Midbrain (tissue), 1 donor: ENCODE measurements around the gene CRIP1.

ENCODE experiments used
- DNase-seq: peaks from one replicate; lab custom pipeline; 2025; lab: John Stamatoyannopoulos, UW

The CRIP1 gene

DNA sequence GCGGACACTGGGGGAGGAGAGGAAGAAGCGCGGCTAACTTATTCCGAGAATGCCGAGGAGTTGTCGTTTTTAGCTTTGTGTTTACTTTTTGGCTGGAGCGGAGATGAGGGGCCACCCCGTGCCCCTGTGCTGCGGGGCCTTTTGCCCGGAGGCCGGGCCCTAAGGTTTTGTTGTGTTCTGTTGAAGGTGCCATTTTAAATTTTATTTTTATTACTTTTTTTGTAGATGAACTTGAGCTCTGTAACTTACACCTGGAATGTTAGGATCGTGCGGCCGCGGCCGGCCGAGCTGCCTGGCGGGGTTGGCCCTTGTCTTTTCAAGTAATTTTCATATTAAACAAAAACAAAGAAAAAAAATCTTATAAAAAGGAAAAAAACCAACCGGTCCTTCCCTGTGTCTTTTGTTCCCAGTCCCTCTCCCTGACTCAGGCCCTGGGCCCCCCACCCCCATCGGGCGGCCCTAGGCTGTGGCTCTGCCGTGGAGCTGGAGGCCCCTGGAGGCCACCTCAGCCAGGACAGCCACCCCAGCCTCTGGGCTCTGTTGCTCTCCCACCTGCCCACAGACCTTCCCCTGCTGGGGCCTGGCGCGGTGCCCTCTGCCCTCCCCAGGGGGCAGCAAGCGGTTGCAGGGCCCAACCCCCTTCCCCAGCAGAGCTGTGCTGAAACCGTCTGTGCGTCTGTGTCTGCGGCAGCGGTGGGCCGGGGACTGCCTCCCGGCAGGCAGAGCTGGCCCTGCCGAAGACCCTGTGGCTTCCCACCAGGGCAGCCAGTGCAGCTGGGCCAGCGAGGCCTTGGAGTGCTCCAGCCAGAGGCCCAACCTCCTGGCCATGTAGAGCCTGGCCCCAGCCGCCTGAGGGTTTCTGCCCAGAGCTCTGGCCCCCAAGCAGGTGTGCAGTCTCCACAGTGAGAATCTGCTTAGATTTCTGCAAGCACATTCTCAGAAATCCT lies 16.1 kb upstream of the CRIP1 start:
- no peak for DNase-seq

DNA sequence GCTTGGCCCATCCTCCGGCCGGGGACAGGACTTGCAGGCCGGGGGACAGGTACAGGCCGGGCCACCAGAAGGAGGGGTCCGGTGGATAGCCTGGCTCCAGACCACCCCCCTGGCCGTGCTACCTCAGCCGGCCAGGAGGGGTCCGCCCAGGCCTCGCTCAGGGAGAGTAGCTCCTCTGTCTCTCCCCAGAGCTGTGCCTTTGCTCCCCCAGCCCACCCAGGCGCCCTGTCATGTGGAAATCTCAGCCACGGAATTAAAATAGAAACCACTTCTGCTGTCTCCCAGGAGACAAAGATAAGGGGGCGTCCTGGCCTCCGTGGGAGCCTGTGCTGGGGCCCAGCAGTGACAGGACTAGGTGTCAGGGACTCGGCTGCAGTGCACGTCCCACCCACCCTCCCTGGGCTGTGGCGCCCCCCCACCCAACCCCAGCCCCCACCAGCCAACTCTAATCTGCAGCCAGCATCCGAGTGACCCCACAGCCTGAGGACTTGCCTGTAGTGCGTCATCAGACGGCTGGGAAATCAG lies 15.3 kb upstream of the CRIP1 start:
- DNase-seq: no peak

DNA sequence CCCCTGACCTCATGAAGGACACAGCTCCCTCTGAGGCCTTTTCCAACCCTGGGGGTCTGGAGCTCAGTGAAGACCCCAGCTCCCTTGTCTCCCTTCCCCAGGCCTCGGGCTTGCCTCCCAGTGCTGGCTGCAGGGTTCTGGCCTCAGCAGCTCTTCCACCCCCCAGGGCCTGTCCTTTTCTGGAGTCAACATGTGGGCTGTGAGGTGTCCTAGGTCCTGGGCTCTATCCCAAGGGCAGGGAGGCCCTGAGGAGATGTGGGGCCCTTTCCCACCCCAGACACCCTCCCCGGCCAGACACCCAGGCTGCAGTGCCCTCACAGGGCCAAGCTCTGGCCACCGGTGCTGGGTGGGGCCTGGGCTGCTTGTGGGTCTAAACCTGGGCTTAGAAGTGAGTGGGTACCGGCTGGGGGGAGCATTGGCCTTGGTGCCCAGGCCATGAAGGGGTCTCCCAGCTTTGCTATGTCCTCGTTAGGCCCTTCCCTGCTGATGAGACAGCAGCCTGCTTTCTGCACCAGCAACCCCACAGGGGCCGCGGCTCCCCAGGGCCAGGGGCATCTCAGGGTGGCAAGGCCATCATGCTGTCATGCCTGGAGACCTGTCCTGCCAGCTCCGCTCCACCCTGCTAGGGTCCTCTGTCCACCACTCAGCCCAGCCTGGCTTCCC lies 14.7 kb upstream of the CRIP1 start:
- DNase-seq: no peak

DNA sequence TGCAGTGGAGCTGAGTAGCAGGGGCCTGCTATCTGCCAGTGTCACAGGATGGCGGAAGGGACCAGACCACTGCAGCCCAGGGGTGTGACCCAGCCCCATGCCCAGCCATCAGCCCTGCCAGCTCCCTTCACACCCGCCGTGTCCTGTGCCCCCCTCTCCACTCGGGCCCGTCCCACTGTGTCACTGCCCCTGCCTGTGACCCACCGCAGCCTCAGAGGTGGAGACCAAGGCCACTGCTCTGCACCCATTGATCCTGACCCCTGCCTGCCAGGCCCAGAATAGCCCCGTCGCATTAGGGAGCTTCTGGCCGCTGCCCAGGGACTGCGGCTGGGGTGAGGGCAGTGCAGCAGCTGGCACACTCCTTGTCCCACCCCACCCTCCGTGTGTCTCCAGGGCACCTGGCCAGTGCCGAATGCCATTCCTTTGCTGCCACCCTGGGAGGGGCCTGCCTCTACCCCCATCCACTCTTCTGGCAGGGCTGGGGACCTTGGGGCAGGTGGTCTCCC lies 14.1 kb upstream of the CRIP1 start:
- no peak for DNase-seq

DNA sequence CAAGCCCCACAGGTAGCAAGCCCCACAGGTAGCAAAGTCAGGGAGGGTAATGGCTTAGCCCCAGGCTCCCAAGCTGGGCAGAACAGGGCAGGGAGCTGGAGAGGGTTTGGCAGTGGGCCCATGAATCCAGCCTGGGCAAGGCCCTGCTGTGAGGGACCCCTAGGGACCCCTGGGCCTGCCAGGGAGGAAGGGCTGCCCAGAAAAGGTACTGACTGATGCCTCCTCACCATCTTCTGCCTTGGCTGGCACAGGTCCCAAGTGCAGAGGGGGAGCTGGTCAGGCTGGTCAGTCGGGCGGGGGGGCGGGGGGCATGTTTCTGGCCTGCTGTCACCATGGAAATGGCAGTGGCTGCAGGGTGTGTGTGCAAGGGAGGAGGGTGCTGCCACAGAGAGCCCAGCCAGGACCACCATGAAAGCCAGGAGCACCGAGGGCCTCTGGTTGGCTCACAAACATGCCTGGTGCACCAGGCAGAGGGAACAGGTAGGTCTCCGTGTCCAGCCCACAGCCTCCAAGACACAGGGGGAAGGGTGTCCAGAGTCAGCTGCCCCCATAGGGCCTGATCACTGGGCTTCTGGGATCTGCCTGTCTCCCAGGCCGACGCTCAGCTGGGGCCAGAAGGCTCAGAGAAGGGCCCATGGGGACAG lies 13.5 kb upstream of the CRIP1 start:
- no peak for DNase-seq

DNA sequence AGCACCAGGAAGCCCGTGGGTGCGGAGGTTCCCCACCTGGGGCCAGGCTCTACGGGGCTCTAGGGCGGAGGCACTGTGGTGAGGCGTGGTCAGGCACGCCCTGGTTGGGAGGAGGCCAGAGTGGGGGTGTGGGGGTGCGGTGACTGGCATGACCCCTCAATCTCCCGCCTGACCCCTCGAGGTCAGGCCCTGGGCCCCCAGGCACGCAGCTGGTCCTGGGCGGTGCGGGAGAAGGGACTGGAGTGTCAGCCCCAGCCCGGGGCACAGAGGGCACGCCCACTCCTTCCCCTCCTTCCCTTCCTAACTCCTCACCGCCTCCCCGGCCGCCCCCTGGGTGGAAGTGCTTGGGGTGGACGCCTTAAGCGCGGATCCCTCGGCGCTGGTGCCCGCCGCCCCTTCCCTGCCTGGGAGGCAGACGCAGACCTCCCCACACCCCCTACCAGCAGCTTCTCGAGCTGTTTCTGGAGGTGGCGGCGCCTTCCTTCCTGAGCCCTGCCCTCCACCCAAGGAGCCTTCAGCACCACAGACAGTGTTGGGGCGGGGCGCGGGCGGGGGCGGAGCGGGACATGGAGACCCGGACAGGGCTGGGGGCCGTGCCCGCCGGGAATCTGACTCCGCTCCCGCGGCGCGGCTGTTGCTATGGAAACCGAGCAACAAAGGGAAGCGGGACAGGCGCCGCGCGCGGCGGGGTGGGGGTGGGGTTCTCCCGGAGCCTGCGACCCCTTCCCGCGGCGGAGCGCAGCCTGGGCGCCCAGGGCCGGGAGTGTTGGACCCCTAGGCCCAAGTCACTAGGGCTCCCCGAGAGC lies 12.8 kb upstream of the CRIP1 start:
- DNase-seq: peak; percentile 32

DNA sequence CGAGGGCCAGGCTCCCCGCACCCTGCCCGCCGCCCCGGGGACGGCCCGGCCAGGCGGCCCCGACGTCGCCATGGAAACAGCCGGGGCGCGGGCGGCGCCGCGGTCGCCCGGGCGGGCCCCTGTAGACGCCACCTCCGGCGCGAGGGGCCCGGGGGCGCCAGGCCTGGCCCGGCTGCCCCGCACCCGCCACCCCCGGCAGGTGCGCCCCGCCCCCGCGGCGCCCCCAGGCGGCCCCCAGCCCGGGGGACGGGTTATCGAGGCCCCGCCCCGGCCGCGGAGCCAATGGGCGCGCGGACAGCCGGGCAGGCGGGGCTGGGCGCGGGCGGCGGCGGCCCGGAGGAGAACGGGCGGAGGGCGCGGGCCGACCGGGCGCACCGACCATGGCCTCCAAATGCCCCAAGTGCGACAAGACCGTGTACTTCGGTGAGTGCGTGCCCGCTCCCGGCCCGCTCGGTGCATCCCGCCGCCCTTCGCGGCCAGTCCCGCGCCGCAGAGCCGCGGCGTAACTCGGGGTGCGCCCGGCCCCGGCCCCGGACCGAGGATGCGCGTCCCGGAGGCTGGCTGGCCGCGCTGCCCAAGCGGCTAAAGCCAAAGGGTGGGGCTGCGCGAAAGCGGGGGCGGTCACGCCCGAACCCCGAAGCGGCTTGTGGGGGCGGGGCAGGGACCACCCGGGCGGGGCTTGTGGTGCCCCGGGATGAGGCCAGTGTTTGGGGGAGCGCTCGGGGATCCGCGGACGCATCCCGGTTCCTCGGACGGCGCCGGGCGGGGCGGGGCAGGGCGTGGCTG lies 12.0 kb upstream of the CRIP1 start, which contains the start of gene CRIP2:
Gene CRIP2 (plus strand): TSS at position 339 of the 786 bp plus-strand sequence. CDS start 42 bp downstream, at position 381.
- peak; percentile 18 for DNase-seq

DNA sequence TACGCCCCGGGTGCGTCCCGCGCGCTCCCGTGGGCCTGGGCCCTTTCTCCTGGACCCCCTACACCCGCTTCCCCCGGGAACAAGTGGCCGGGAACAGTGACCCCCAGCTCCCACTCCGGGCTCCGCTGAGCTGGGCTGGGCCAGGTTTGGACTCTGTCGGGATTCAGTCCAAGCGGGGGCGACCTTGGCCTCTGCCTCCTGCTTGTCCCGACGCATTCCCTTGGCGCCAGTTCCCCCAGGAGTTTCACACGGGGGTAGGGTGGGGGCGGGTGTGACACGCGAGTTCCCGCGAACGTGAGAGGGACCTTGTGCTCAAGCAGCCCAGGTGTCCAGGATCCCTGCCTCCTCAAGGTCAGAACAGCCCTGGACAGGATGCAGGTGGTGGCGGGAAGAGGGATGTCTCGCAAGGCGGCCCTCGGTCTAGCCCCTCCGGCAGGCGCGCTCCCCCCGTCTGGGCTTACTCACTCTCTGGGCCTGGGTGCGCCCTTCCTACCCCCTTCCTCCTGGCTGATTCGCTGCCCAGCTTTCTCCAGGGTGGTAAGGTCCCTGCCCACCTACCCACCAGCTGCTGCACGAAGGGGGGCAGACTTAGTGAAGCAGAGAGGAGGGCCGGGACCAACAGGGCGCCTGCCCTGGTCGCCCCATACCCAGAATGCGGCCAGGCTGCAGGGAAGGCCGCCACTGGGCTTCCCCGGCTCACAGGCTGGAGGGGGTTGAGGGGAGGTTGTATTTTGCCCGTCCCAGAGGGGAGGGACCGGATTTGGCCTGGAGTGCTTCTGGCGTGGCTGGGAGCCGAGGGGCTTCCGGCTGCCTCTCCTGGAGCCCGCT lies 11.2 kb upstream of the CRIP1 start:
- DNase-seq: no peak

DNA sequence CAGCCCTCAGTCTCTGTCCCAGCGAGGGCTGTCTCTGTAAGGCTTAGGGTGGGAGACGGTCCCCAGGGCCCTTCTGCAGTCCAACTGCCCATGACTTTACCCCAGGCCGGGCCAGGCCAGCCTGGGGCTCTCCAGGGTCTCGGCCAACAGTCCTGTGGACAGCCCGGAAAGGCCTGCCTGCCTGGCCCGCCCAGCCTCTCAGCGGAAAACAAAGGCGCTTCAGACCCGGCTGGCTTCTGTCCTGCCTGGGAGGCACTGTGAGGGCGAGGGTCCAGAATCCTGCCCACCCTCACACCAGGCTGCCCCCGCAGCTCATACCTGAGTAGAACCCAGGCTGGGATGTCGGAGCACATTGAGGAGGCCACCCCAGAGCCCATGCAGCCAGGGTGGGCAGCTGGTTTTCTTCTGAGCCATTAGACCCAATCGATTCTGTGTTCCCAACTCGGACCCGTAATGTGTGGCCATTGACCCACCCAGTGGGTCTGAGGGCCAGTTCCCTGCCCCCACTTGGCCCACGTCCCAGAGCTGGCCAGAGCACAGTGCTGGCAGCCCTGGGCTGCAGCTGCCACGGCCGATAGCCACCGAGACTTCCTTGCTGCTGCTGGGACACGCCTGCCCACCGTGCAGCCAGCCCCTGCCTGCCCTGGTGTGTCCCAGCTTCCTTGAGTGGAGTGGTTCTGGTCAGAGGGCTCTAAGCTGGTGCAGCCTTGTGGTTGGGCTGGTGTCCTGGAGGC lies 10.4 kb upstream of the CRIP1 start:
- peak; percentile 89 for DNase-seq

DNA sequence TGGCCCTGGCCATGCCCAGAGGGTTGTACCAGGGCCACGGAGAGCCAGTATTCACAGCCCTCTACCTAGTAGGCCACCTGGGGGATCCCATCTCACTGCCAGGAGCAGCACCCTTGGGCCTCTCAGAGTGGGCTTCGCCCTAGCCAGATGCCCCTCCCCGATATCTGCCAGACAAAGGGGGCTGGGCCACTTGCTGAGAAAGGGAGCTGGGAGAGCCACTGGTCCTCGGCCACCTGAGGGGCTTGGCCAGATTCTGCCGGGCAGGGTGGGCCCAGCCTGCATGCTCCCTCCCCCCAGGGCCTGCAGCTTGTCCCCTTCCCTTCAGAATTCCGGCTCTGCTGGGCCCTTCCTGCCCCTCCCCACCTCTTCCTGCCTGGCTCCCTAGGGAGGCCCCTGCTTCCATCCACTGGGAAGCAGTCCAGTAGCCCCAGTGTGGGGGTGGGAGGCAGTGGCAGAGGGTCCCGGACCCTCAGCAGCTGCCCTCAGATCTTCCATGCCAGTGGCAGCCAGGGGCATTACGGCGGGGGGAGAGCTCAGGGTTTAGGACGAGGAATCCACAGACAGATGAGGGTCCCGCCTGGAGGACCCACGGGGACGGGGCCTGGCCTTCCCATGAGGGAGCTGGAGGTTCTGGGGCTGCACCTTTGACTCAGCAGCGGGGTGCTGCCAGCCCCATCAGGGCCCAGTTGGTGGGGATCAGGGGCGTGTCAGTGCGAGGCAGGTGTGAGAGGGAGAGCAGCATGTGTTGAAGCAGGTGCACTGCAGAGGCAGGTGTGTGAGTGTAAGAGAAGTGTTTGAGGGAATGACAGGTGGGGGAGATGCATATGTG lies 9.6 kb upstream of the CRIP1 start:
- no peak for DNase-seq

DNA sequence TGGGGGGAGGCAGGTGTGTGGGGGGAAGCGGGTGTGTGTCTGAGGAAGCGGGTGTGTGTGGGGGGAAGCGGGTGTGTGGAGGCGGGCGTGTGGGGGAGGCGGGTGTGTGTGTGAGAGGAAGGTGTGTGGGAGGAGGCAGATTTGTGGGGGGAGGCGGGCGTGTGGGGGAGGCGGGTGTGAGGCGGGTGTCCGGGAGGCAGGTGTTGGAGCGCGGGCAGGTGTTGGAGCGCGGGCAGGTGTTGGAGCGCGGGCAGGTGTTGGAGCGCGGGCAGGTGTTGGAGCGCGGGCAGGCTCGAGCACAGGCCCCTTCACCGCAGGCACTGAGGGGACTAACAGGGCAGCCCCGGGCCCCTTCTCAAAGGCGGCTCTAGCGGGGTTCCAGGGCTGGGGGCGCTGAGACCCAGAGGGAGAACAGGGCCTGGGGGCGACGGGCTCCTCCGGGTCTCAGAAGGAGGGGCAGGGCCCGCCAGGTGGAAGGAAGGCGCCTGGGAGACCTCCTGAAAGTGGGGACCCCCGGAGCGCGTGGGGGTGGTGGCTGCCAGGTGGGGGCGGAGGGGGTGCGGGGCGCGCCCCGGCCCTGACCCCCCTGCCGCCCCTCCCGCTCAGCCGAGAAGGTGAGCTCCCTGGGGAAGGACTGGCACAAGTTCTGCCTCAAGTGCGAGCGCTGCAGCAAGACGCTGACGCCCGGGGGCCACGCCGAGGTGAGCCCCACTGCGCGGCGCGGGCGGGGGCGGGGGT lies 8.9 kb upstream of the CRIP1 start:
- no peak for DNase-seq

DNA sequence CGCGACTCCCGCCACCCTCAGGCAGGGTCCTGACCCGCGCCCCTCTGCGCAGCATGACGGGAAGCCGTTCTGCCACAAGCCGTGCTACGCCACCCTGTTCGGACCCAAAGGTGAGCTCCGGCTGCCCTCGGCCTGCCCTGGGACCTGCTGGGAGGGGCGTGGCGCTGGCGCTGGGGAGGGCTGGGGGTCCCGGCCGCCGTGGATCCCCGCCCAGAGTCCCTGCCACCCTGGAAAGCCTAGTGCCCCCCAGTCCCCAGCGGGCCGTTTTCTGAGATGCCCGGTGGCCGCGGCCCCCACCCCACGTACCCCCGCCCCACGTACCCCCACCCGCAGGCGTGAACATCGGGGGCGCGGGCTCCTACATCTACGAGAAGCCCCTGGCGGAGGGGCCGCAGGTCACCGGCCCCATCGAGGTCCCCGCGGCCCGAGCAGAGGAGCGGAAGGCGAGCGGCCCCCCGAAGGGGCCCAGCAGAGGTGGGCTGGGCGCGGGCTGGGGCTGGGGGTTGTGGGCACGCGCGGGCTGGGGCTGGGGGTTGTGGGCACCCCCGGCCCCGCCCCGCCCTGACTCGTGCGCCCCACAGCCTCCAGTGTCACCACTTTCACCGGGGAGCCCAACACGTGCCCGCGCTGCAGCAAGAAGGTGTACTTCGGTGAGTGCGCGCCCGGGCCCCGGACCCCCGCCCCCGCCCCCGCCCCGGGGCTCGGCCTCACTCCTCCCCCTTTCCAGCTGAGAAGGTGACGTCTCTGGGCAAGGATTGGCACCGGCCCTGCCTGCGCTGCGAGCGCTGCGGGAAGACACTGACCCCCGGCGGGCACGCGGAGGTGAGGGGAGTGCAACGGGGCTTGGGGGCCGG lies 8.1 kb upstream of the CRIP1 start:
- no peak for DNase-seq

DNA sequence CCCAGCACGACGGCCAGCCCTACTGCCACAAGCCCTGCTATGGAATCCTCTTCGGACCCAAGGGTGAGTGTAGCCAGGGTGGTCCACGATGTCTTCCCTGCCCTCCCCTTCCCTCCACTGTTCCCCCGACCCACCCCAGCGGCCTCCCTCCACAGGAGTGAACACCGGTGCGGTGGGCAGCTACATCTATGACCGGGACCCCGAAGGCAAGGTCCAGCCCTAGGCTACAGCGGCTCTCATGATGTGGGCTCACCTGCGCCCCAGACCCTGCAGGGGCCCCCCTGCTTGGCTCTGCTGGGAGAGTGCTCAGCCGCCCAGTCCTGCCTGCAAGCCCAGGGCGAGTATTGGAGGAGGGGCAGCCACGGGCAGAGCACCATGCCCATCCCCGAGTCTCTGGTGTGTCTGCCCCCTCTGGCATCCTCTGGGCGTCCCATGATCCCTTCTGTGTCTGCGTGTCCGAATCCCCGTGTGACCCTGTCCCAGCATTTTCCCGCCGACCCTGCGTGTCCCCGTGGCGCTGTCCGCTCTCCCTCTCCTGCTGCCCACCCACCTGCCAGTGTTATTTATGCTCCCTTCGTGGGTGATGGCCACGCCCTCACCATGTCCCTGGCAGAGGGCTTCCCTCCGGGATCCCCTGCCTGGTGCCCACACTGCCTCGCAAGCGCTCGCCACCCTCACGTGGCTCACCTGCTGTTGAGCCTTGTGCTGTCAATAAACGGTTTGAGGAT lies 7.1 kb upstream of the CRIP1 start:
- no peak for DNase-seq

DNA sequence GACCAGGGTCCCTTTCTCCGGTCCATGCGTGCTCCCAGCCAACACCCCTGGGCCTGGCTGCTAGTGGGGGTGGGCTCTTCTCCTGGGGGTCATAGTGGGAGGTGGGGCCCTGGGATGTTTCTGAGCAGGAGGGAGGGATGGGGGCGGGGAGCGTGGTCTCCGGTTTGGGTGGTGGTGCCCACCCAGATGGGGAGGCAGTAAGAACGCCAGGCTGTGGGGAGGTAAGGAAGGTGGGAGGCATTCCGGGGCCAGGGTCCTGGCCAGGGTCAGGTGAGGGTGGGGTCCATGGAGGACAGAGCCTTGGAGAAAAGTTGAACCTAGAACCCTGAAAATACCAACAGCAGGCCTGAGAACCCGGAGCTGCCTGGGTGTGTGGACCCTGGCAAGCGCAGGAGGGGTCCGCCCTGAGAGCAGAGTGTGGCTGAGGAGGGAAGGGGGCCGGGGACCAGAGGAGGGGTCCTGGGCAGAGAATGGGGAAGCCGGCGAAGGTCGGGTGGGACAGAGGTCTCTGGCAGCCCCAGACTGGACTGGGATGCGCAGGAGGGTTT lies 6.4 kb upstream of the CRIP1 start:
- DNase-seq: no peak
